A673 (cell line): ENCODE data around the gene GPR61. TPM values are rescaled to one million over a fixed set of nuclear protein-coding genes. Genes with fewer than 3 reads are reported as not detected.

Source experiments
- BruUV-seq: library from RNA; stranded (reverse); fragments of 400-500 nt; replicated peaks from 2 replicates; lab custom pipeline; 2021; lab: Mats Ljungman, UMichigan
- CTCF ChIA-PET: fragments of 300-600 bp; sonication (Branson Sonifier 250); formaldehyde crosslinking; loops from one replicate; lab custom pipeline; 2022; ENCODE audit warnings: antibody characterized with exemption; lab: Charles Lee
- POLR2A ChIA-PET: fragments of 300-600 bp; sonication (Branson Sonifier 250); formaldehyde crosslinking; loops from one replicate; lab custom pipeline; 2022; ENCODE audit warnings: antibody characterized with exemption; ENCODE audit not compliant: low non-redundant PET; lab: Charles Lee
- DNase-seq: peaks from one replicate; pipeline ENCODE4 v3.0.0-alpha.2; 2015; ENCODE audit warnings: low spot score
- H3K27ac ChIP-seq: fragments of 200-600 bp; sonication (generic); 2 replicates; pipeline ENCODE4 v1.5.1; 2016; ENCODE audit warnings: mixed run types, low read depth, mild to moderate bottlenecking, mixed read lengths, antibody characterized with exemption, low read length; ENCODE audit not compliant: poor library complexity, severe bottlenecking
- H3K27me3 ChIP-seq: fragments of 200-600 bp; sonication (generic); replicated peaks from 2 replicates; pipeline ENCODE4 v1.6.1; 2017; ENCODE audit warnings: mixed run types, low read depth, mild to moderate bottlenecking, mixed read lengths, antibody characterized with exemption, low read length; ENCODE audit not compliant: insufficient read depth, poor library complexity
- H3K36me3 ChIP-seq: fragments of 200-600 bp; sonication (generic); 2 replicates; pipeline ENCODE4 v1.6.1; 2016; ENCODE audit warnings: mixed run types, mild to moderate bottlenecking, mixed read lengths, antibody characterized with exemption, low read length; ENCODE audit not compliant: insufficient read depth, poor library complexity, severe bottlenecking
- H3K4me1 ChIP-seq: fragments of 200-600 bp; sonication (generic); 2 replicates; pipeline ENCODE4 v1.6.1; 2017; ENCODE audit warnings: mixed run types, mild to moderate bottlenecking, mixed read lengths, antibody characterized with exemption, low read length; ENCODE audit not compliant: insufficient read depth, poor library complexity, severe bottlenecking
- H3K4me3 ChIP-seq: fragments of 200-600 bp; sonication (generic); 2 replicates; pipeline ENCODE4 v1.5.1; 2016; ENCODE audit warnings: low read depth, mixed run types, mild to moderate bottlenecking, mixed read lengths, low read length; ENCODE audit not compliant: poor library complexity, severe bottlenecking
- H3K9me3 ChIP-seq: fragments of 200-600 bp; sonication (generic); 2 replicates; pipeline ENCODE4 v1.6.1; 2016; ENCODE audit warnings: mixed run types, low read depth, mild to moderate bottlenecking, mixed read lengths, antibody characterized with exemption, low read length; ENCODE audit not compliant: poor library complexity, severe bottlenecking
- EZH2 ChIP-seq: fragments of 200-600 bp; sonication (generic); IDR thresholded peaks from 2 replicates; pipeline ENCODE4 v1.6.1; 2017; ENCODE audit warnings: borderline replicate concordance, low read depth, mild to moderate bottlenecking, mixed read lengths, antibody characterized with exemption, low read length; ENCODE audit not compliant: poor library complexity, severe bottlenecking
- intact Hi-C: fragments of 100-400 bp; cut with micrococcal nuclease; formaldehyde crosslinking; loops from one replicate; pipeline ENCODE4 v1.10.0; 2022; ENCODE audit not compliant: unreplicated experiment
- total RNA-seq: library from RNA; stranded (reverse); gene quantifications from 2 replicates; pipeline ENCODE4 v1.2.3, GENCODE V29; 2021
- TF ChIP-seq, protein P1 (sequence below): fragments of 300-800, 200-600 bp; sonication (generic); conservative IDR thresholded peaks from 2 replicates; pipeline ENCODE4 v1.5.1; 2017; ENCODE audit warnings: low read depth, mild to moderate bottlenecking, antibody characterized with exemption, low read length, moderate library complexity, mixed read lengths

Gene GPR61
- total RNA-seq, 1 experiment from 2014 or later: not detected

DNA sequence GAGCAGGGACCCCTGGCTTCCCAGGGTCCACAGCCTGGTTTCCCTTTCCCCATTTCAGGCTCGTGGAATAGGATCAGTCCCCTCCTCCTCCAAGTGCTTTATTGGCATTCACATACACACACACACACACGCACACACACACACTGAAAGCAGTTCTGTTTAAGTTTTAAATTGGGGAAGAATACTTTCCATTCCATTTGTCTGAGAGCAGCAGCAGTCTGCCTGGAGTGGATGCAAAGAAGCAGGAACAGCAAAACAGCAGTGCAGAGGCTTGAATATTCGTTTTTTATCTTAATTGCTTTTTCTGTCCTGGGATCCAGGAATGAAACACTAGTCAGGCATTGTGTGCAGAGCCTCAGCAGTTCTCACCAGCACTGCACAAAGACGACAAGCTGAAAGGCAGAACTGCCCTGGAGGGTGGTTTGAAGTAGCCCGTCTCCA is 38.7 kb upstream of the GPR61 start:
- no TSS peak for BruUV-seq
- POLR2A ChIA-PET: no interaction called here
- CTCF ChIA-PET: no interaction called here
- Histone ChIP-seq H3K27me3 (no peaks in the 10 kb centered on the region), H3K9me3 (no peaks in the 10 kb centered on the region), H3K4me3 (no peak overlapping the region), H3K4me1 (no peaks in the 10 kb centered on the region), H3K27ac (no peak overlapping the region), H3K36me3 (peaks cover 2% of the 10 kb centered on the region)
- DNase-seq: no peak
- intact Hi-C loops: no loop called here
- no peak for TF ChIP-seq EZH2
- TF ChIP-seq, protein P1, sequence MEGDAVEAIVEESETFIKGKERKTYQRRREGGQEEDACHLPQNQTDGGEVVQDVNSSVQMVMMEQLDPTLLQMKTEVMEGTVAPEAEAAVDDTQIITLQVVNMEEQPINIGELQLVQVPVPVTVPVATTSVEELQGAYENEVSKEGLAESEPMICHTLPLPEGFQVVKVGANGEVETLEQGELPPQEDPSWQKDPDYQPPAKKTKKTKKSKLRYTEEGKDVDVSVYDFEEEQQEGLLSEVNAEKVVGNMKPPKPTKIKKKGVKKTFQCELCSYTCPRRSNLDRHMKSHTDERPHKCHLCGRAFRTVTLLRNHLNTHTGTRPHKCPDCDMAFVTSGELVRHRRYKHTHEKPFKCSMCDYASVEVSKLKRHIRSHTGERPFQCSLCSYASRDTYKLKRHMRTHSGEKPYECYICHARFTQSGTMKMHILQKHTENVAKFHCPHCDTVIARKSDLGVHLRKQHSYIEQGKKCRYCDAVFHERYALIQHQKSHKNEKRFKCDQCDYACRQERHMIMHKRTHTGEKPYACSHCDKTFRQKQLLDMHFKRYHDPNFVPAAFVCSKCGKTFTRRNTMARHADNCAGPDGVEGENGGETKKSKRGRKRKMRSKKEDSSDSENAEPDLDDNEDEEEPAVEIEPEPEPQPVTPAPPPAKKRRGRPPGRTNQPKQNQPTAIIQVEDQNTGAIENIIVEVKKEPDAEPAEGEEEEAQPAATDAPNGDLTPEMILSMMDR: no peak

DNA sequence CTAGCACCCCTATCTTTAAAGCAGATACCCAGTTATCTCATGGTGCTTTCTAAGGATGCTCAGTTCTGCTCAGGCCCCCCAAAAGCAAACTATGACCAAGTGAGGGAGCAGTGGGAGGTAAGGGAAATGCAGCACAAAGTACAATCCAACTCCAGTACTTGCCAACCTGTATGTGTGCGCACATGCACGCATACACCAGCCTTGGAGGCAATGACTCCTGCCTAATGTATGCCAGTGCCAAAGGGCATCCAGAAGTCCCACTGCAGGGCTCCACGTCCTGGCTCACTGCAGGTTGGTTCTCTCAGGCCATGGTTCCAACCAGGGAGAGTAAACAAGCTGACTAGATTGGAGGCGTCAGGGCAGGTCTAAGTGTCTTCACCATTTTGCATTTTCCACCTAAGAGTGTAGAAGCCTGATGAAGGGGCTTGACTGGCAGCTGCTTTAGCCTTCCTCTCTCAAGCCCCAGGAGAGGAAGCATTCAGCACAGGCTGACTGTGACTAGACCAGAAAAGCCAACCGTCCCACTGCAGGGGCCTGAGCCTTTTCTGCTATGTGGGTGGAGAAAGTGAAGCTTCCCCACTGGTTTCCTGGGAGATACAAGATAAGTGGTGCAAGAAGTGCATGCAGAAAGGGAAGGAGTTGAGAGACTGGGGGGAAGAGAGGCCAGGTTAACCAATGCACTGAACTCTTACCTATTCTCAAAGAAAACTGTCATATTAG is 37.9 kb upstream of the GPR61 start:
- ChIA-PET POLR2A (no interaction called here), CTCF (no interaction called here)
- DNase-seq: no peak
- Histone ChIP-seq H3K4me3 (no peak overlapping the region), H3K36me3 (no peaks in the 10 kb centered on the region), H3K4me1 (no peaks in the 10 kb centered on the region), H3K27me3 (no peaks in the 10 kb centered on the region), H3K27ac (no peak overlapping the region), H3K9me3 (no peaks in the 10 kb centered on the region)
- no TSS peak for BruUV-seq
- TF ChIP-seq, protein P1: no peak
- TF ChIP-seq EZH2: no peak
- intact Hi-C loops: no loop called here

DNA sequence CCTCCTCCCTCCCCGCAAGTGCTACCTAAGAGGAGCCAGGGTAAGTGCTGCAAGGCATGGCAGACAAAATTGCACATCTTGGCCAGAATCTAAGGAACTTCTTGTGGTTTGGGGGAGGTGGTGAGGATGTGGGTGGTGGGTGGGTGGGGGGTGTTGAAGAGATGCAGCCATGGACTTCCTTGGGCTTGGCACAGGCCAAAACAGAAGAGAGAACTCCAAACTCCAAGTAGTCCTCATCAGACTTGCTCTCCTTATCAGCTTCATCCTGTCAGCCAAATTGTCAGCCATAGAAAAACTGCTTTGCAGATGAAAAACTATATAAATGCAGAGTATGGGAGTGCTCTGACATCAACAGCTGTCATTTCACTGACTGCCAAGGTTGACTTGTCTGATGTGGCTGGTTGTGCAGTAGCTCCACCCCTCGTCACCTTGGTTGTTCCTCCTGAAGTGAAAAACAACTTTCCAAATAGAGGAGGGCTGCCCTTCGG is 37.3 kb upstream of the GPR61 start:
- ChIA-PET CTCF (no interaction called here), POLR2A (no interaction called here)
- intact Hi-C loops: no loop called here
- Histone ChIP-seq H3K27ac (no peak overlapping the region), H3K36me3 (no peaks in the 10 kb centered on the region), H3K27me3 (no peaks in the 10 kb centered on the region), H3K4me1 (no peaks in the 10 kb centered on the region), H3K4me3 (no peak overlapping the region), H3K9me3 (no peaks in the 10 kb centered on the region)
- TF ChIP-seq, protein P1: no peak
- no peak for TF ChIP-seq EZH2
- BruUV-seq: no TSS peak
- DNase-seq: no peak
